Neural cell (in vitro differentiated cells): Measurements from ENCODE around the gene C17orf75.

Experiments
- CTCF ChIP-seq: fragments of 450-650 bp; IDR thresholded peaks from 2 replicates; pipeline ENCODE4 v1.5.1; 2014; ENCODE audit warnings: antibody characterized with exemption, mild to moderate bottlenecking, moderate library complexity; ENCODE audit not compliant: poor library complexity, severe bottlenecking
- EP300 ChIP-seq: fragments of 450-650 bp; conservative IDR thresholded peaks from 2 replicates; pipeline ENCODE4 v1.6.1; 2014; ENCODE audit warnings: antibody characterized with exemption, mild to moderate bottlenecking, moderate library complexity; ENCODE audit not compliant: poor library complexity, severe bottlenecking
- EZH2 ChIP-seq: fragments of 200-600, 300-800 bp; shearing (Covaris generic), sonication (generic); IDR thresholded peaks from 2 replicates; pipeline ENCODE4 v1.6.1; 2014; ENCODE audit warnings: antibody characterized with exemption, low read length, borderline replicate concordance, mild to moderate bottlenecking; ENCODE audit not compliant: insufficient read depth, poor library complexity, severe bottlenecking
- MXI1 ChIP-seq: fragments of 450-650 bp; conservative IDR thresholded peaks from 2 replicates; pipeline ENCODE4 v1.6.1; 2014; ENCODE audit warnings: antibody characterized with exemption, mild to moderate bottlenecking; ENCODE audit not compliant: poor library complexity, severe bottlenecking
- POLR2AphosphoS5 ChIP-seq: IDR thresholded peaks from 2 replicates; pipeline ENCODE4 v1.6.1; 2012
- RAD21 ChIP-seq: fragments of 450-650 bp; conservative IDR thresholded peaks from 2 replicates; pipeline ENCODE4 v1.6.1; 2014; ENCODE audit warnings: antibody characterized with exemption, mild to moderate bottlenecking, moderate library complexity
- REST ChIP-seq: IDR thresholded peaks from 2 replicates; pipeline ENCODE4 v1.6.1; 2012; ENCODE audit warnings: borderline replicate concordance
- SMC3 ChIP-seq: fragments of 450-650 bp; conservative IDR thresholded peaks from 2 replicates; pipeline ENCODE4 v1.6.1; 2014; ENCODE audit warnings: antibody characterized with exemption, mild to moderate bottlenecking, moderate library complexity; ENCODE audit not compliant: poor library complexity
- TAF1 ChIP-seq: IDR thresholded peaks from 2 replicates; pipeline ENCODE4 v1.6.1; 2012; ENCODE audit warnings: low read depth

DNA sequence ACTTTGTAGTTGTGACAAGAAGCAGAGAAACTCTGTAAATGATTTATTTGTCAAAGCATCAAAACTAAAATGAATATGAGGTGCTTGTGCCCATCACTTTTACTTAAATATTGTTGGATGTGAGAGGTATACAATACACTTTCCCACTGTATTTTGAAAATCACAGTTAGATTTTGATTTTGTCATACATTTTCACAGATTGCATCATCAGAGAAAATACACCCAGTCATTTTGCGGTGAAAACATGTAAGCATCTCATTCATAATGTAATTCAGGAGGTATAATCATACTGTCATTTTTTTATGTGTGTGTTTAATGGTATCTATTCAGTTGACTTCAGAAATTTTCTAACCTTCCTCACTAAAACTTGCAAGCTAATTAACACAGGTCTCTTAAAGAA is 19.3 kb upstream of the C17orf75 start:
- TF ChIP-seq CTCF (no peak), RAD21 (no peak), SMC3 (no peak), REST (no peak), TAF1 (no peak), EZH2 (no peak), POLR2AphosphoS5 (no peak), EP300 (no peak), MXI1 (no peak)
